Activated naive CD8-positive, alpha-beta T cell treated with anti-CD3 and anti-CD28 coated beads for 36 hours (primary cell): Measurements from ENCODE around the gene SPINK6. TPM values are rescaled to one million over a fixed set of nuclear protein-coding genes. Genes with fewer than 3 reads are reported as not detected.

Experiments used
- DNase-seq: peaks from one replicate; pipeline ENCODE4 v3.0.0; 2021
- H3K27ac Mint-ChIP-seq: one replicate; pipeline ENCODE4 v1.8.0; 2022; ENCODE audit warnings: mild to moderate bottlenecking, moderate library complexity, mixed read lengths
- H3K27me3 Mint-ChIP-seq: one replicate; pipeline ENCODE4 v1.8.0; 2022; ENCODE audit warnings: mild to moderate bottlenecking, mixed read lengths
- H3K36me3 Mint-ChIP-seq: one replicate; pipeline ENCODE4 v1.8.0; 2021; ENCODE audit warnings: mild to moderate bottlenecking, mixed read lengths
- H3K4me1 Mint-ChIP-seq: one replicate; pipeline ENCODE4 v1.8.0; 2021; ENCODE audit warnings: mixed read lengths
- H3K4me3 Mint-ChIP-seq: one replicate; pipeline ENCODE4 v1.8.0; 2022; ENCODE audit warnings: mild to moderate bottlenecking, moderate library complexity, mixed read lengths
- H3K9me3 Mint-ChIP-seq: one replicate; pipeline ENCODE4 v1.8.0; 2022; ENCODE audit warnings: mixed read lengths
- total RNA-seq, 2 experiments: library from RNA; stranded (reverse); gene quantifications; one replicate each; pipeline ENCODE4 v1.2.3, GENCODE V29; 2021

SPINK6 gene
- total RNA-seq, 2 experiments from 2014 or later, result not detected

GRCh38 chr5:148259288-148259687 lies 56.4 kb downstream of the SPINK6 start:
- Mint-ChIP-seq H3K36me3 (no peaks in the 10 kb centered on the region), H3K4me3 (no peak overlapping the region), H3K4me1 (no peaks in the 10 kb centered on the region), H3K27ac (no peak overlapping the region), H3K9me3 (peaks cover 22% of the 10 kb centered on the region), H3K27me3 (peaks cover 10% of the 10 kb centered on the region)
- no peak for DNase-seq

GRCh38 chr5:148261221-148261620 lies 58.4 kb downstream of the SPINK6 start:
- DNase-seq, result no peak
- no peak overlapping the region for H3K4me3 Mint-ChIP-seq
- H3K27ac Mint-ChIP-seq, result no peak overlapping the region
- no peaks in the 10 kb centered on the region for H3K36me3 Mint-ChIP-seq
- no peaks in the 10 kb centered on the region for H3K4me1 Mint-ChIP-seq
- peaks cover 29% of the 10 kb centered on the region for H3K9me3 Mint-ChIP-seq
- peaks cover 10% of the 10 kb centered on the region for H3K27me3 Mint-ChIP-seq

Other genes starting within 250 kb of the SPINK6 start
- not detected for gene SPINK5, start 139.1 kb upstream of the SPINK6 start, total RNA-seq
- not detected for gene SPINK14, start 34.5 kb upstream of the SPINK6 start, total RNA-seq
- not detected for gene MARCOL, start 35.5 kb downstream of the SPINK6 start, total RNA-seq
- gene SPINK13, start 65.8 kb downstream of the SPINK6 start, total RNA-seq, result not detected
- gene SPINK7, start 109.4 kb downstream of the SPINK6 start, total RNA-seq, result not detected
- not detected for gene SPINK9, start 132.5 kb downstream of the SPINK6 start, total RNA-seq
- gene FBXO38, start 180.9 kb downstream of the SPINK6 start, total RNA-seq, result 10 to 100 TPM; 35.9 to 38.8 TPM